HG03575 (cell line): ENCODE measurements around the gene DGKE.

ENCODE experiments used
- ATAC-seq: cut with Tn5 transposase; IDR thresholded peaks from one replicate; pipeline ENCODE4 v1.9.1; 2021; ENCODE audit not compliant: unreplicated experiment, insufficient number of reproducible peaks, low FRiP score; ENCODE audit errors: extremely low read depth

DGKE gene

DNA sequence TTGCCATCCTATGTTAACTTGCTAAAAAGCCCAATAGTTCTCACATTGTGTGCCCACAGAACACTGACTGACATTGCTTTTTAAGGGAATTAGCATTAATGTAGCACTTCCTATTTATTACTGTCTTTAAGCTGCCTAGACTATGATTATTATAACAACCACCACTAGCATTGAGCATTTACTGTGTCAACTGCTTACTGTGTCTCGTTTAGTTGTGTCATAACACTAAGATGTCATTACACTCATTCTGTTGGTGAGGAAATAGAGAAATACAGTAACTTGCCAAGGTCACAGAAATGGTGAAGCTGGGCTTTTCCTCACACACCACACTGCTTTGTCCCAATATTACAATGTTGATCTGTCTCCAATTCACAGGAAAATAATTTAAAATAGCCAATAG lies 49.7 kb downstream of the DGKE start:
- no peak for ATAC-seq

DNA sequence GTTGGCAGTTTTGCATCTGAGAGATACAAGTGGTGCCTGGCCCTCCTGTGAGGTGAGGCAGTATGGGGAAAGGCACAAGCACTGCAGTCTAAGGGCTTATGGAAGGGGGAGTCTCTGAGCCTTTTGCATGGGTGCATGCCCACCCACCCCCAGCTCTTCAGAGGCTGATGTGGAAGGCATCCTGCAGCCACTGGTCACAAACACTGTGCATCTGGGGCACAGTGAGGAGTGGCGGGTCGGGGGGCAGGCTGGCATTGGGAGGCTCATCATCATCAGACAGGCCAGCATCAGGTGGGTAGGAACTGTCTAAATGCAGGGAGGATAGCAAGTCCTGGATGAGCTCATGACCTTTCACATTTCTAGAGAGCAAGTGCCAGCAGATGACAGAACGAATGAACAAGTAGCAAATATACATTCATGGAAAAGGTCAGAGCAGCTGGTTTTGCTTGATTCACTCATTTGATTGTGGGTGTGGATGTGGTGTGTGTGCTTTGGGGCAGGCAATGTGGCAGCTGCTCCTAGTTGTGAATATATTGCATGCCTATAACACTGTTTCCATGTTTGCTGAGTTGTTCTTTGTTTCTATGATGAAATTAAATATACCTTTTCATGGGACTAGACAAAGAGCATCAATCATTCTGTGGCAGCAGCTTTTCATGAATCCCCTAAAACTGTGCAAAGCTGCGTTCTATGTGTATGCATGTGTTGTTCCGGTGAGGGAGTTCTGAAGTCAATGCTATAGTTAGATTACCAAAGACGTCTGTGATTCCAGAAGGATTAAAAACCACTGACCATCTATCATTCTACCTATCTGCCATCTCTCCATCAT lies 50.7 kb downstream of the DGKE start:
- ATAC-seq, result no peak

DNA sequence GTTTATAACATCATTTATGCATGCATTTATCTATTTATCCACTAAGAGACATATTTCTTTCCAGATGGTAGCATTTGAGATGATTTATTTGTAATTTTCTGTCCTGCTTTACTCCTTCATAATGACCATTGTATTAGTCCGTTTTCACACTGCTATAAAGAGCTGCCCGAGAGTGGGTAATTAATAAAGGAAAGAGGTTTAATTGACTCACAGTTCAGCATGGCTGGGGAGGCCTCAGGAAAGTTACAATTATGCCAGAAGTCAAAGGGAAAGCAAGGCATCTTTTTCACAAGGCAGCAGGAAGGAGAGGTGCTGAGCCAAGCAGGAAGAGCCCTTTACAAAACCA lies 51.3 kb downstream of the DGKE start:
- ATAC-seq, result no peak

DNA sequence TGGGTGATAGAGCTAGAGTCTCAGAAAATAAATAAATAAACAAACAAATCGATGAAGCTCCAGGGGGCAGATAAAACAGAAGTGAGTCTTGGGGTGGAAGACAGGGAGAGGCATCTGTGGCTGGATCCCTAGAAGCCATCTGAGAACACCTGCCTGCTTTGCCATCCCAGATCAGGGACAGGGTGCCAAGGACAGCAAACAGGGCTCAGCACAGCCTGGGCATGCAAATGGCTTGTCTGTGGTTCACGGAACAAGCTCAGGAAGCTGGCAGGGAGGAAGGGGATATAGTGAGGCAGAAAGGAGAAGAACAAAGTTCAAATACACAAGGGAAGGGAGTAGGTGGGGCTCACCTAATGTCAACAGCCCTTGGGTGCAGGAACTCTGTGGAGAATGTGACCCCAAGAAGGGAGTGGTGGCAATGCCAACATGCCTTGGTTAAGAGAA lies 52.4 kb downstream of the DGKE start:
- no peak for ATAC-seq

DNA sequence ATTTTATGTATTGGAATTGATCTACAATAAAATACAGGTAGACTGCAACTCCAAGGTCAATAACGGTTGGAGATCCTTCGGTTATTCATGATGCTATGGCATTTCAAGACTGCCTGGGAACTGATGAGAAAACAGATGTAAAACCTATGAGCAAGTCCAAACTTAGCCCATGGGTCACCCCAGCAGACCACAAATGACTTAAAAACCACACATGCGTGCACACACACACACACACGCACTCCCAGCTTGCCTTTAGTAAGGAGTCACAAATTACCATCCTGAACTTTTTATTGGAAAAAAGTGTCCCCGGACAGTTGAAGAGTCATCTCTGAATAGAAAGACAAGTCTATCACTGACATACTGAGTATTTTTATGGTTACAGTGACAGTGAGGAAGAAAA lies 53.2 kb downstream of the DGKE start:
- ATAC-seq, result no peak

DNA sequence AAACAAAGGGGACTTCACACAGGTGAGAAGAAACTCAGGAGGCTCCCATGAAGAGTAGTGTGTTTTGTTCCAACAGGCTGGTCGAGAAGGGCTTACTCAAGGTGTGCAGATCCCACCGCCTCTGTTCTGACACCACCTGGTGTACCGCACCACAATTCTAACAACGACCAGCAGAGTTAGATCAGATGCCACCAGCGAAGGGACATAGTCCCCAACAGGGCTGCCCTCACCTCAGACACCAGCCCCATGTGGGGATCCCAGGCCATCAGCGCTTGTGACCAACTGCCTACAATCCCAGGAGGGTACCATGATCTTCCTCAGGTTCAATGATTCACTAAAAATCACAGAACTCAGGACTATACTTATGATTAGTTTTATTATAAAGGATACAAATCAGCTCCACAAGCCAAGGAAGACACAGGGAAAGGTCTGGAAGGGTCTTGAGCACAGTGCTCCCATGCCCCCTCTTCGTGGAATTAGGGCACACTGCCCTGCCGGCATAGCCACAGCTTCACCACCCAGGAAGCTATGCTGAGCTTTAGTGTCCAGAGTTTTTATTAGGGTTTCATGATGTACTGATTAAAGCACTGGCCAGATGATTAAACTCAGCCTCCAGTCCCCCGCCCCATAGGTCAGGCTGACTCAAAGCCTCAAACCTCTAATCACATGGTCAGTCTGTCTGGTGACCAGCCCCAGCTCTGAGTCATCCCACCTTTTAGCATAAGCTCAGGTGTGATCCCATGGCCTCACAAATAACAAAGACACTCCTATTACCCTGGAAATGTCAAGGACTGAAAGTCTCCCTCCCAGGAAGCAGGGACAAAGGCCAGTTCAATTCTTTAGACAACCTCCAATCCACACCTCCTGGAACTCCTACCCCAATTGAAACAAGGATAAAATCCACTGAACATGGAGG lies 53.9 kb downstream of the DGKE start:
- no peak for ATAC-seq

DNA sequence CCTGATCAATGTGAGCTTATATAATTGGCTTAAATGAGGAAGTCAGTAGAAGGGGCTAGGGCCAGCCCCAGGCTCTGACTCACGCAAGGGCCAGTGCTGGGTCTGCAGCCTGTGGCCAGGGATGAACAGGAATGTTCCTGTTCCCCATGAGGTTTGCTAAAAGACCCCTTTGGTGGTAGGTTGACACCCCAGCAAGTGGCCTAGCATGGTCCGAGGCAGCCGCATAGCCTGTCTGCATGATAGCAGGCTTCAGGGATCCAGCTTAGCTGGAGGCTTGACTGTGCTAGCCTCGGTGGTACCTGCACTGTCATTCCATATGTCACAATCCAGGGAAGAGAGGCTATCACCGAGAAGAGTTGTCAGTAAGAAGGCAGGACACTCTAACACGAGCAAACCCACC lies 56.4 kb downstream of the DGKE start:
- no peak for ATAC-seq

DNA sequence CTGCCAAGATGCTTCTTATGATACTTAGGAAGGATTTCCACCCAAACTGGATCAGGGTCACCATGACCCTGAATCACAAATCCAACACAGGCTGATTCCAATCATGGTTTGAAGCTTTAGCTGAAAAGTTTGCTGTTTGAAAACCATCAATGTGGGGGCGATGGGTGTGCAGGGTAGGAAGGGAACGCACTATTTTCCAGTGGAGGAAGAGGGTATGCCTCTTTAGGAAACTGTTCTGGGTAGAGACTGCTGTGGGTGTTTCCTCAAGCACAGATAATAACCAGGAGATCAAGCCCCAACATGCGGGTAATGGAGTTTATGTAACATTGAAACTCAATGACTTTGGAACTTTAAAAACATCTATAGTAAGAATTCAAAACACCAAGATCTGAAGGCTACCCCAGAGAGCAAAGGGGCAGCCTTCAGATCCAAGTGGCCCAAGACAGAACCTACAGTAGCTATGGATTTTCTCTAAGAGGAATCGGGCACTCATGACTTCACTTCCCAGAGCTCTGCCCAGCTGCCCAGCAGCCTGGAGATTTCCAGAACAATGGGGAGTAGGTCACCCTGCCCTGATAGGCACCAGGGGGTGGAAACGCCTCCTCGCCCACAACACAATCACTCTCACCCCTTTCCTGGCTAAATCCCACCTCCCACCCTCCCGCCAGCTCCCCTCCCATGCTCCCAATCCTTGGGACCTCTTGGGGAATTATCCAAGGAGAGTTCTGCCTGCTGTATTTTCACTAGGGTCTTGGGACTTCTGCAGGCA lies 57.1 kb downstream of the DGKE start:
- ATAC-seq, result no peak

DNA sequence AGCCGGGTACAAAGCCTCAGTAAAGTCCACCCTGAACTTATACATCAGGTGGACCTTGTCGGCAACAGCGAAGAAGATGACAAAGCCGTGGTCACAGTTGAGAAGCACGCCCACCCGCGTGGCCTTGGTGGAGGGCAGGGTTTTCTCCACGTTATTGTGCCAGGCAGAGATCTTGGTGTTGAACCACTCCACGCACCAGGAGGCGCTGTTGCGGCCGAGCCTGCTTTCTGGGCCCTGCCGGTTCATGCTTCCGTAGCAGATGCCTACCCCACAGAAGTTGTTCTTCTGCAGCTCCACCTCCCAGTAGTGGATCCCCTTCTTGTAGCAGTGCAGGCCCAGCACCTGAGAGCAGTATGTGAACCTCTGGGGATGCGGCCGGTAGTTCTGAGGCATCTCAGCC lies 57.8 kb downstream of the DGKE start:
- no peak for ATAC-seq

DNA sequence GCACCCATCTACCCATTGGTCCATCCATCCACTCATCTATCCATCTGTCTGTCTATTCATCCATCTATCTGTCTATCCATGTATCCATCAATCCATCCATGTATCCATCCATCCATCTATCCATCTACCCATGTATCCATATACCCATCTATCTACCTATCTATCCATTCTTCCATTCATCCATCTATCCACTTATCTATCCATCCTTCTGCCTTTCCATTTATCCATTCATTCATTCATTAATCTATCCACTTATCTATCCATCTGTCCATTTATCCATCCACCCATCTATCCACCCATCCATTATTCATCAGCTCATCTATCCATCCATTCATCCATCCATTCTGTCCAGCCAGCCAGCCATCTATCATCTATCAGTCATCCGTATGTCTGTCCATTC lies 58.4 kb downstream of the DGKE start:
- no peak for ATAC-seq

DNA sequence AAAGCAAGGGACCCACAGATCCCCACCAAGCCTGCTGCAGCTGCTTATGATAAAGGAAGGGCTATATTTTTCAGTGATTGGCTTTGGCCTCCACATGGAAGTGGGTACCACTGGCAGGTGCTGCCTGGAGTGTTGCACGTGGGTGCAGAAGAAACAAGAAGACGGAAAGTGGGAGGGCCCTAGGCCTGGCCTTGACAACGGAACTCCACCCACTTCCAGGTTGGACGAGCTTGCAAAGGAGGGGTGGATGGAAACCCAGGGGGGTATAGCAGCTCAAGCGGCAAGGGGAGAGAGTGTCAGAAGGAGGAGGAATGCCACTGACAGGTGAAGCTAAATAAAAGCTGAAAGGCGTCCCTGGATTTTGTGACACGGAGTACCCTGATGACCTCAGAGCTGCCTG lies 59.6 kb downstream of the DGKE start:
- ATAC-seq, result no peak

DNA sequence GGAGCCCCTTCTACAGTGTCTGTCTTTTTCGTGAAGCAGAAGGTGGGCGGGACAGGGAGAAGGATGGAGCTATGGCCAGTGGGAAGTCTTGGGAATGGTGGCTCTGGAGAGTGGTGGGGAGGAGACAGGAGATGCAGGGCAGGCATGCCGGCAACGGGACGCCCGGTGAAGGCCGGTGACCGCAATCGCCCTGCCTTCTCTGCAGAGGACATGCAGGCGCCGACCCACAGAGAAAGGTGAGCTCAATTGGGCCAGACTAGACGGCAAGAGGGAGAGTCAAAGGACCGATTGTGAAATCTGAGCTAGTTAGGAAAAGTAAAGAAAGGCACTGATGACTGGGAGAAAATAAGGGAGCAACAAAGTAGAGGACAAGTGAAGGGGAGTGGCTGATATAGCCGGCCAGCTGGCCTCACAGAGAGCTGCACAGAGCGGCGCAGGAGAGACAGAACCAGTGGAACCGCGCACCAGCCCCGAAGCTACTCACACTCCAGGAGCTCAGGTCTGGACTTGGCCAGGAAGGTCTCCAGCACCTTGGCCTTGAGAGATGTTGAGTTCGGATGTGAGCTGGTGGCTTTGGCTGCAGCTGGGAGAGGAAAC lies 61.0 kb downstream of the DGKE start:
- no peak for ATAC-seq

DNA sequence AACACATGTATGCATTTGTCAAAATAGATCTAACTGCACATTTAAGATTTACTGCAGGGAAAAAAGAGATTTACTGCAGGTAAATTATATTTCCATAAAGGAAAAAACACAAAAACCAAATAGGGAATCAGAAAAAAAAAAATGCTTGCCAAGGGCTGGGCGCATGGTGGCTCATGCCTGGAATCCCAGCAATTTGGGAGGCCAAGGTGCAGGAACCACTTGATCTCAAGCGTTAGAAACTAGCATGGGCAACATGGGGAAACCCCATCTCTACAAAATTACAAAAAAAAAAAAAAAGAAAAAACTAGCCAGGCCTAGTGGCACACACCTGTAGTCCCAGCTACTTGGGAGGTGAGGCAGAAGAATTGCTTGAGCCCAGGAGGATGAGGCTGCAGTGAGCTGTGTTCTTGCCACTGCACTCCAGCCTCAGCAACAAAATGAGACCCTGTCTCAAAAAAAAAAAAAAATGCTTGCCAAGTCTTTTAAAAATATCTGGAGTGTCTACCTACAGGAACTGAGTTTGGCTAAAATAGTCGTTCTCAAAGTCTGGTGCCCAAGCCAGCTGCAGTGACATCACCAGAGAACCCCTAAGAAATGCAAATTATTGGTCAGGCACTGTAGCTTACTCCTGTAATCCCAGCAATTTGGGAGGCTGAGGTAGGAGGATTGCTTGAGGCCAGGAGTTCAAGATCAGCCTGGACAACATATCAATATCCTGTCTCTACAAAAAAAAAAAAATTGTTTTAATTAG lies 62.4 kb downstream of the DGKE start:
- no peak for ATAC-seq

DNA sequence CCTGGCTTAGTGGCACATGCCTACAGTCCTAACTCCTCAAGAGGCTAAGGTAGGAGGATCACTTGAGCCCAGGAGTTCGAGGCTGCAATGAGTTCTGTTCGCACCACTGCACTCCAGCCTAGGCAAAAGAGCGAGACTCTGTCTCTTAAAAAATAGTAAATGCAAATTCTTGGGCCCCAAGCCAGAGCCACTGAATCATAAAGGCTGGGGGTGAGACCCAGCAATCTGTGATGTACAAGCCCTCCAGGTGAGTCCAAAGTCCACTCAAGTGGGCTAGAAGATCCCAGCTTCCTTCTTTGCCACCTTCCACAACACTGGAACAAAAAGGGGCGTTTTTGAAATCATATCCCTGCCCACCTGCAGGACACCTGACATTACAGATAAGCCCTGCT lies 63.0 kb downstream of the DGKE start:
- no peak for ATAC-seq

DNA sequence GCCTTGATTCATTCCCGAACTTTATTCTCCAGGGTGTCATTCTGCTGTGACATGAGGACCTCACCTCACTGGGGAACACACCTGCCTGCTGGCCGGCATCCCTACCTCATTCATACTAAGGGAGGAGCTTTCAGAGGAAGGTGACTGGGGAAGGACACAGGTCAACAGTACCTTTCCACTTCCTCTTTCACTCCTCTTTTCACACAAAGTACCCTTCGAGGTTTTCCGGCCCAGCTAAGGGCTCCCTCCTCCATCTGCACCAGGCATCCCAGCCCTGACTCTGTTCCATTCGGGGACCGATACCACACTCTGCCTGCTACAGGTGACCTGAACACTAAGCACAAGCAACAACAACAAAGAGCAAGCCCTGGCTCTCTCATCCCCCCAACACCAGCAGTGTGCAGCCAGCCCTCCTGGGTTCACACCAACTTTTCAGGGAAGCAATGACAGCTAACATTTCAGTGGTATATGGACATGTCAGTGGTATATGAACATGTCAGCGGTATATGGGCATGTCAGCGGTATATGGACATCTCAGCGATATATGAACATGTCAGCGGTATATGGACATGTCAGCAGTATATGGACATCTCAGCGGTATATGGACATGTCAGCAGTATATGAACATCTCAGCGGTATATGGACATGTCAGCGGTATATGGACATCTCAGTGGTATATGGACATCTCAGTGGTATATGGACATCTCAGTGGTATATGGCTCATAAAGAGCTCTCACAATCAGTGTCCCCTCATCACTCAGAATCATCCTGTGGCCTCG lies 63.9 kb downstream of the DGKE start:
- no peak for ATAC-seq

DNA sequence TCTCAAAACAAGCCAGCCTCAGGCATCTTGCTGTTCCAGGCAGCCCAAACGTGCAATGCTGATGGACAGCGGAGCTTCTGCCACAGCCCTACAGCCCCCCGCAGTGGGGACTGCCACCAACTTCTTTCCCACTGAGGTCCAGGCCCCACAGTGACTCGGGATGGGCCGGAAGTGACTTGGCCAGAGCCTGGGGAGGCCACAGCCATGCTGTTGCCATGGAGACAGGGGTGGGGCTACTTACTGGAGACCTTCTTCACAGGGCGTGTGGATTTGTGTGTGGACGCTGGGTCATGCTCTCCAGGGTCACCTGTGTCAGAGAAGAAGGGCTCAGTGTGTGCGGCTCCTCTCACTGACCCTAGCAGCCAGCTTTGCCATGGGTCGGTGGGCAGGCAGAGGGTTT lies 64.9 kb downstream of the DGKE start:
- ATAC-seq, result no peak

DNA sequence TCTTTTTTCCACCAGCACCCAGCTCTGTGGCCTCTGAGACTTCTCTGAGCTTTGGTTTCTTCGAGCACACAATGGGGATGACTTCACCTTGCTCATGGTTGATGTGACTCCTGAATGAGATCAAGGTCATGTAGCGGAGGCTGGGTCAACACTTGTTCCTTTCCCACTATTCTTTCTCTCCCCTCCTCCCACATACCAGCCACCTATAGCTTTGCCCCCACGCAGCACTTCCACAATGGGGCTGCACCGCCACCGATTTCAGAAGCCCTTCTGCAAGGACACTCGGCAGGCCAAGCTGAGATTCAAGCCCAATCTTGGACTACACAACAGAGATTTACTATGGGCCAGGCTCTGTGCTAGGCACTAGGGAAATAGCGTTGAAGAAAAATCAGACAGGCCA lies 65.5 kb downstream of the DGKE start:
- ATAC-seq, result no peak

DNA sequence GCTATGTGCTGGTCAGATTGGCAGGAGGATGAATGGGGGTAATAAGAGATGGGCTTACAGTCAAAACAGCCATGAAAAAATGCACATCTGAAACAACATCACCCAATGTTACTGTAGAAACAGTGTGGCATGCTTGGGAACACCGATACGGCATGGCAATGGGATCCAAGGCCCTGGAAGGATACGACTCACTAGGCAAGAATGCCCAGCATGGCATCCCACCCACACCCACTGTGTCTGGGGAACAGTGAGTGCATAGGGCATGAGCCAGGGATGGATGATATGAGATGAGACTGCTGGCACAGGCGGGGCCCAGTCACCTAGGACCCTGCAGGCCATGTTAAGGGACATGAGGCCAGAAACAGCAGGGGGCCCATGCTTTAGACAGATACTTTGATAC lies 68.4 kb downstream of the DGKE start:
- ATAC-seq, result no peak
